Tibial nerve (tissue), 4 donors: ENCODE data around the gene PGAM2.

Experiments
- CTCF ChIP-seq, 5 experiments: fragments of 200-600 bp in 3 of 5; fragments of 450-650 bp in 2 of 5; sonication (generic) in 3 of 5; IDR thresholded peaks; one replicate each; pipeline ENCODE4 v1.5.1; 2016 to 2019; ENCODE audit warnings: antibody characterized with exemption in 5 of 5, mild to moderate bottlenecking in 3 of 5, moderate library complexity in 2 of 5
- EP300 ChIP-seq, 2 donors: sonication (generic); formaldehyde crosslinking; IDR thresholded peaks; one replicate each; pipeline ENCODE4 v1.6.1; 2017; ENCODE audit warnings: antibody characterized with exemption in 2 of 2, mild to moderate bottlenecking in 1 of 2
- POLR2A ChIP-seq, 2 donors: fragments of 450-650 bp; IDR thresholded peaks; one replicate each; pipeline ENCODE4 v1.6.1; 2017; ENCODE audit warnings: antibody characterized with exemption in 2 of 2, mild to moderate bottlenecking in 2 of 2, moderate library complexity in 2 of 2

GRCh38 chr7:44080686-44081265, 15.4 kb upstream of the PGAM2 start:
- no peak for TF ChIP-seq POLR2A (IDR thresholded peaks at IDR 0.05)
- TF ChIP-seq CTCF (IDR thresholded peaks at IDR 0.05), result no peak
- no peak for TF ChIP-seq EP300 (IDR thresholded peaks at IDR 0.05)
